ENCODE results near the gene GALP. TPM values are rescaled to one million over a fixed set of nuclear protein-coding genes. Genes with fewer than 3 reads are reported as not detected.
"Not testable (repeated sequence)": the region's sequence is repeated elsewhere in the genome, so short reads cannot be mapped to it uniquely, and the experiment has no call there.

Gene GALP
- total RNA-seq, 1 donor from 2014 or later: not detected

GRCh38 chr19:56145698-56146097, 30.1 kb upstream of the GALP start:
- DNase-seq (ENCODE audit: low spot score) (no peak), ATAC-seq (no peak)
- intact Hi-C loops (cut with DNase I): no loop called here

- no peak for ATAC-seq
Measured at GRCh38 chr19:56146904-56147303, 28.9 kb upstream of the GALP start.

GRCh38 chr19:56147307-56147706, 28.5 kb upstream of the GALP start:
- no peak for ATAC-seq
- no peak for DNase-seq (ENCODE audit: low spot score)
- intact Hi-C loops (cut with DNase I): no loop called here

More at GRCh38 chr19:56146904-56147303, 28.9 kb upstream of the GALP start:
- intact Hi-C loops (cut with DNase I): no loop called here
- no peak for DNase-seq (ENCODE audit: low spot score)

DNA sequence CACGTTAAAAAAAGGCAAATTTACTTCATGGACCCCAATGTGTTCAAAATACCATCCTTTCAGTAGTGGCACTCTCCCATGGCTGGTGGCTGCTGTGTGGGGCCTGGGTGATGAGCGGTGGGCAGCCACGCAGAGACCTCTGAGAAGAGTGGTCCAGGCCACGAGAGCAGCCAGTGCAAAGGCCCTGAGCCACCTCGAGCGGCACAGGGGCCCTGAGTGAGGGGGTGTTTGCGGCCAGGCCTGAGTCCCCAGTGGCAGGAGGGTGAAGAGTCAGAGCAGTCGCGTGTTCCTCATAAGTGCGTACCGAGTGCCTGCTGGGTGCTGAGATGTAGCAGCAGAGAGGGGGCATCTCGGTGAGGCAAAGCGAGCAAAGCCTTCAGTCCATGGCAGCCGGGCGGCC, 27.7 kb upstream of the GALP start:
- intact Hi-C loops (cut with DNase I): no loop called here
- ATAC-seq: no peak
- no peak for DNase-seq (ENCODE audit: low spot score)

GRCh38 chr19:56148955-56149655, 26.7 kb upstream of the GALP start:
- DNase-seq (ENCODE audit: low spot score); ATAC-seq; intact Hi-C loops (cut with DNase I): not testable (repeated sequence)

DNA sequence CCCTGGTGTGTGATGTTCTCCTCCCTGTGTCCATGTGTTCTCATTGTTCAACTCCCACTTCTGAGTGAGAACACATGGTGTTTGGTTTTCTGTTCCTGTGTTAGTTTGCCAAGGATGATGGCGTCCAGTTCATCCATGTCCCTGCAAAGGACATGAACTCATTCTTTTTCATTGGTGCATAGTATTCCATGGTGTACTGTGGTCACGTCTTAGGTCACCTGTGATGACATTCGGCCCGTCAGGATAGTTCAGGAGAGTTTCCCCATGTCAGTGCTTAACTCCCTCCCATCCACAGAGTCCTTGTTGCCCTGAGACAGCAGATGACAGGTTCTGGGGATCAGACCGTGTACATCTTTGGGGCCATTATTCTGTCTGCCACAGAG, 26.2 kb upstream of the GALP start:
- ATAC-seq: no peak
- intact Hi-C loops (cut with DNase I): no loop called here
- no peak for DNase-seq (ENCODE audit: low spot score)

GRCh38 chr19:56150358-56150757, 25.4 kb upstream of the GALP start:
- ATAC-seq (no peak), DNase-seq (ENCODE audit: low spot score) (no peak)
- intact Hi-C loops (cut with DNase I): no loop called here

DNA sequence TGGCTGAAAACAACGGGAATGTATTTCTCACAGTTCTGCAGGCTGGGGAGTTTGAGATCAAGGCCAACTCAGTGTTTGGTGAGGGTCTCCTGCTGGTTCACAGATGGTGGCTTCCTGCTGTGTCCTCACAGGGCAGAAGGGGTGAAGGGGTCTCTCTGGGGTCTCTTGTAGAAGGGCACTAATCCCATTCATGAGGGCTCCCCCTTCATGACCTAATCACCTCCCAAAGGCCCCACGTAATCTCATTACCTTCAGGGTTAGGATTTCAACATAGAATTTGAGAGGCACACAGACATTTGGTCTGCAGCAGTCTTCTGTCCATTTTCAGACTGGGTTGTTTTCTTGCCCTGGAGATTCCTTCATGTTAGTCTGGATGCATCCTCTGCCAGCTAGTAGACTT, 23.2 kb upstream of the GALP start:
- ATAC-seq (no peak), DNase-seq (ENCODE audit: low spot score) (no peak)
- intact Hi-C loops (cut with DNase I): no loop called here

GRCh38 chr19:56153507-56153906, 22.3 kb upstream of the GALP start:
- DNase-seq (ENCODE audit: low spot score) (no peak), ATAC-seq (no peak)
- intact Hi-C loops (cut with DNase I): no loop called here

GRCh38 chr19:56155124-56155687, 20.6 kb upstream of the GALP start:
- no peak for DNase-seq (ENCODE audit: low spot score)
- intact Hi-C loops (cut with DNase I): no loop called here
- ATAC-seq: peak; percentile 24

DNA sequence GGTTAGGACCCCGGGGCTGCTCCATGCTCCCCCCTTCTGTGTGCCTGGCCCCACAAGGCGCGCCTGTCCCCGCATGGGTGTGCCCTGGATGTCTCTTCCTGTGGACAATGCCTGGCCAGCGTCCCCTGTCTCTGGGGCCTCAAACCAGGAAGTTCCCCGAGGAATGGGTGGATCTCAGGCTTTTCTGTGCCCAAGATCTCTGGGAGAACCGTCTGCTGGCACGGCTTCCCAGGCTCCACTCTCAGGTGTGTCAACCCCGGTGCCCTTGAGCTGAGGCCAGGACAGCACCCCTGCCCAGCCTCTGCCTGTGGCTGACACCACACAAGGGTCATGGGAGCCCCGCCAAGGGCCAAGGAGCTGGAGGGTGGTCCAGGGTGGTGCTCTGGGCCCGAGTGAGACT, 19.0 kb upstream of the GALP start:
- intact Hi-C loops (cut with DNase I): no loop called here
- DNase-seq (ENCODE audit: low spot score) (no peak), ATAC-seq (no peak)

DNA sequence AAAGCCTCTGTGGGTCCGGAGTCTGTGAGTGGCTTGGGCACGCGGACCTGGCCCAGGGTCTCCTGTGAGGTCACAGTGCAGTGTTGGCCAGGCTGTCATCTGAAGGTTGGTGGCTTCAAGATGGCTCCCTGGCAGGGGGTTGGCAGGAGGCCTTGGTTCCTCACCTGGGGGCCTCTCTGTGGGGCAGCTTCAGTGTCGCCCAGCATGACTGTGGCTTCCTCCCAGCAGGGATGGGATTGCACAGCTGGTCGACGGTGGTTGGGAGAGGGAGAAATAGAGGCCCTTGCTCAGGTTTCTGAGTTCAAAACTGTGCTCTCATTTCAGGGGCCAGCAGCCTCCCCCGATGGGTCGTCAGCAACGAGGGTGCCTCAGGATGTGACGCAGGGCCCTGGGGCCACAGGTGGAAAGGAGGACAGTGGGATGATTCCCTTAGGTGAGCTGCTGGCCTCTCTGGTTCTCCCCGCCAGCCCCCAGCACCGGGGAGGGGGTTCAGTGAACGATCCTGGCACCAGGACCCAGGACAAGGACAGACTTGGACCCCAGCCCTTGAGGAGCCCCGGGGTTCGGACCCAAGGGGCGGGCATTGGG, 17.5 kb upstream of the GALP start:
- intact Hi-C loops (cut with DNase I): no loop called here
- no peak for ATAC-seq
- DNase-seq (ENCODE audit: low spot score): no peak

GRCh38 chr19:56159009-56159559, 16.7 kb upstream of the GALP start:
- intact Hi-C loops (cut with DNase I): no loop called here
- no peak for DNase-seq (ENCODE audit: low spot score)
- ATAC-seq: no peak

- ATAC-seq (no peak), DNase-seq (ENCODE audit: low spot score) (no peak)
- intact Hi-C loops (cut with DNase I): loop anchor here (5.0 kb wide), 1 partner anchor 77 kb away; no protein-coding TSS in a partner anchor
Measured at GRCh38 chr19:56159622-56160271, 16.1 kb upstream of the GALP start.

GRCh38 chr19:56161534-56161933, 14.3 kb upstream of the GALP start:
- no peak for DNase-seq (ENCODE audit: low spot score)
- intact Hi-C loops (cut with DNase I): loop anchor here (5.0 kb wide), 1 partner anchor 79 kb away; no protein-coding TSS in a partner anchor
- ATAC-seq: no peak

DNA sequence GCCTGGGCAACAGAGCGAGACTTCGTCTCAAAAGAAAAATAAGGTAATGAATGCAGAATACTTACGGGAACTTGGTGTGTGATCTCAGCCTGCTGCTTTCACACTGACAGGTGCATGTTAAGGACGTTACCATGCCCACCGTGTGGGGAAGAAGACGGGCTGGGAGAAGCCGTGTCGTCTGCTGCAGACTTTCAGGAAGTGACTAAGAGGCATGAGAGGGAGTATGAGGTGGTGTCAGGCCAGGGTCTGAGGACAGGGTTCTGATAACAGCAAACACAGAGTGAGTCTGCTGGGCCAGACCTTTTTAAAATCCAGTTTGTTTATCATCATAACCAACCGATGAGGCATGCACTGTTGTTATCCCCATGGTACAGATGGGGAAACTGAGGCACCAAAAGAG, 13.6 kb upstream of the GALP start:
- intact Hi-C loops (cut with DNase I): loop anchor here (5.0 kb wide), 1 partner anchor 80 kb away; no protein-coding TSS in a partner anchor
- no peak for DNase-seq (ENCODE audit: low spot score)
- no peak for ATAC-seq

DNA sequence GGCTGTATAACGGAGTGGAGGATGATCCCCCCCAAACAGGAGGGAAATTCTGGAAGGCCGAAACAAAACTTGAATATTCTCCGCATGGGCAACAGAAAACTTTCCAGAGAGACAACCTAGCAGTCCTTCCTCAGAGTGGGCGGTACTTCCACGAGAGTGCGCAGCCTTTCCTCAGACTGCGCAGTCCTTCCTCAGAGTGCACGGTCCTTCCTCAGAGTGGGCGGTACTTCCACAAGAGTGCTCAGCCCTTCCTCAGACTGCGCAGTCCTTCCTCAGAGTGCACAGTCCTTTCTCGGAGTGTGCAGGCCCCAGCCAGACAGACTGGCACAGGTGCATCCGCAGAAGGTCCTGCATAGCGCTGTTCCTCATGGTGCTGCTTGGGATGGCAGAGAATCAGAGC, 12.7 kb upstream of the GALP start:
- DNase-seq (ENCODE audit: low spot score) (no peak), ATAC-seq (no peak)
- intact Hi-C loops (cut with DNase I): loop anchor here (5.0 kb wide), 1 partner anchor 81 kb away; no protein-coding TSS in a partner anchor

- ATAC-seq: no peak
- no peak for DNase-seq (ENCODE audit: low spot score)
- intact Hi-C loops (cut with DNase I): no loop called here
Measured at GRCh38 chr19:56167064-56167578, 8.7 kb upstream of the GALP start.

DNA sequence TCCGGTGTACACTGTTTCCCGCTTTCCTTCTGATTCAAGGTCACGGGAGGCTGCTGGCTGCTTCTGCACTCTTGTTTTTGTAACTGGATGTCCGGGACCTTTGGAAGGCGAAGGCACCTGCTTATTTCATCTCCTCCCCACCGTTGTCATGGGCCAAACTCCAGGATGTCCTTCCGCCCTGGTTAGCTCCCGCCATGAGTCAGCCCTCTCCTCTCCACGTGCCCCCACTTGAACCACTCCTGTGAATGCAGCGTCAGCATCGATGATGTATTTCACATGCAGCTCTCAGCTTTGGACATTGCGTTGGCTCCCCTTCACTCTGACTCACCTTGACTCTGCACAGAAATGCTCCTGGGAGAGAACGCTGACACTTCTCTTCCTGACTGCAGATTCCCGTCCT, 5.5 kb upstream of the GALP start:
- DNase-seq (ENCODE audit: low spot score) (no peak), ATAC-seq (no peak)
- intact Hi-C loops (cut with DNase I): no loop called here

All from sciatic nerve (tissue), 2 donors.